ENCODE measurements around the gene PPFIA2. TPM values are rescaled to one million over a fixed set of nuclear protein-coding genes. Genes with fewer than 3 reads are reported as not detected.

Gene PPFIA2
- total RNA-seq, 1 experiment from 2014 or later: not detected

DNA sequence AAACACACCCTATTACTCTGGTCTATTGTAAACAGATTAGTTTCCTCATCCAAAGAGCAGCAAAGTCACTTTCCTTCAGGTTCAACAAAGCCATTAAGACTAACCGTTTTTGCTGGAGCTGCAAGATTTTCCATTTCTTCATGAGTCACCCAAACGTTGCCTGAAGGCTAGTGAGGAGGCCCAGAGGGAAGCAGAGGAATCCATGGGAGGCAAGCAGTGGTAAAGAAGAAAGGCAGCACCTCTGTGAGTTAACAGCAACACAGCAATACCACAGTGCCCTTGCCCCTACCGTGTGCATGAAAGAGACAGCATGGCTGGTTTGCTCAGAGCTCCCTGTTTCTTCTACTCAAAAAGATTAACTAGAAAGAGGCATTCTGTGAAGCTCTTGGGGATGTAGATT lies 475.0 kb downstream of the PPFIA2 start:
- DNase-seq: no peak

GRCh38 chr12:81274637-81275529 lies 484.3 kb downstream of the PPFIA2 start:
- ChIA-PET CTCF (no interaction called here), POLR2A (no interaction called here)
- DNase-seq: no peak
- Mint-ChIP-seq H3K9me3 (ENCODE audit: unreplicated experiment) (no peaks in the 10 kb centered on the region), H3K4me1 (ENCODE audit: low read depth, unreplicated experiment) (no peaks in the 10 kb centered on the region), H3K27ac (ENCODE audit: unreplicated experiment) (no peak overlapping the region), H3K27me3 (ENCODE audit: insufficient read depth, unreplicated experiment) (peaks cover 12% of the 10 kb centered on the region), H3K36me3 (ENCODE audit: insufficient read depth, unreplicated experiment) (no peaks in the 10 kb centered on the region), H3K4me3 (ENCODE audit: unreplicated experiment) (no peak overlapping the region)
- H3K4me3 ChIP-seq (ENCODE audit: low read depth, low read length): no peak overlapping the region
- H3K9me3 ChIP-seq: no peaks in the 10 kb centered on the region
- no peaks in the 10 kb centered on the region for H3K4me1 ChIP-seq
- no TSS peak for BruUV-seq (replicated peaks)
- no peaks in the 10 kb centered on the region for H3K36me3 ChIP-seq (ENCODE audit: control insufficient read depth, insufficient read depth, low read length)
- intact Hi-C loops (cut with micrococcal nuclease; ENCODE audit: unreplicated experiment): no loop called here
- no peak for TF ChIP-seq CTCF (IDR thresholded peaks at IDR 0.05; ENCODE audit: insufficient read depth in 1 of 2, low read depth in 1 of 2, low read length in 1 of 2, severe bottlenecking in 1 of 2, unreplicated experiment in 1 of 2)
- no peaks in the 10 kb centered on the region for H3K27me3 ChIP-seq (replicated peaks; ENCODE audit: control insufficient read depth, insufficient read depth, low read length)

More for the DNA sequence above, 475.0 kb downstream of the PPFIA2 start:
- ChIA-PET POLR2A (no interaction called here), CTCF (no interaction called here)
- H3K27me3 ChIP-seq (replicated peaks; ENCODE audit: control insufficient read depth, insufficient read depth, low read length): no peaks in the 10 kb centered on the region
- no peaks in the 10 kb centered on the region for H3K4me1 ChIP-seq
- TF ChIP-seq CTCF (IDR thresholded peaks at IDR 0.05; ENCODE audit: insufficient read depth in 1 of 2, low read depth in 1 of 2, low read length in 1 of 2, severe bottlenecking in 1 of 2, unreplicated experiment in 1 of 2): no peak
- Mint-ChIP-seq H3K4me3 (ENCODE audit: unreplicated experiment) (no peak overlapping the region), H3K27me3 (ENCODE audit: insufficient read depth, unreplicated experiment) (peaks cover 5% of the 10 kb centered on the region), H3K27ac (ENCODE audit: unreplicated experiment) (no peak overlapping the region), H3K4me1 (ENCODE audit: low read depth, unreplicated experiment) (no peaks in the 10 kb centered on the region), H3K9me3 (ENCODE audit: unreplicated experiment) (no peaks in the 10 kb centered on the region), H3K36me3 (ENCODE audit: insufficient read depth, unreplicated experiment) (no peaks in the 10 kb centered on the region)
- intact Hi-C loops (cut with micrococcal nuclease; ENCODE audit: unreplicated experiment): no loop called here
- H3K36me3 ChIP-seq (ENCODE audit: control insufficient read depth, insufficient read depth, low read length): no peaks in the 10 kb centered on the region
- no peak overlapping the region for H3K4me3 ChIP-seq (ENCODE audit: low read depth, low read length)
- H3K9me3 ChIP-seq: no peaks in the 10 kb centered on the region
- no TSS peak for BruUV-seq (replicated peaks)

- H3K4me1 Mint-ChIP-seq (ENCODE audit: low read depth, unreplicated experiment): no peaks in the 10 kb centered on the region
- Histone ChIP-seq H3K27me3 (replicated peaks; ENCODE audit: control insufficient read depth, insufficient read depth, low read length) (no peaks in the 10 kb centered on the region), H3K4me3 (ENCODE audit: low read depth, low read length) (no peak overlapping the region), H3K4me1 (no peaks in the 10 kb centered on the region), H3K9me3 (no peaks in the 10 kb centered on the region), H3K36me3 (ENCODE audit: control insufficient read depth, insufficient read depth, low read length) (no peaks in the 10 kb centered on the region)
- H3K27me3 Mint-ChIP-seq (ENCODE audit: insufficient read depth, unreplicated experiment): peaks cover 7% of the 10 kb centered on the region
- BruUV-seq (replicated peaks): no TSS peak
- no peaks in the 10 kb centered on the region for H3K9me3 Mint-ChIP-seq (ENCODE audit: unreplicated experiment)
- H3K36me3 Mint-ChIP-seq (ENCODE audit: insufficient read depth, unreplicated experiment): no peaks in the 10 kb centered on the region
- intact Hi-C loops (cut with micrococcal nuclease; ENCODE audit: unreplicated experiment): no loop called here
- ChIA-PET POLR2A (no interaction called here), CTCF (no interaction called here)
- no peak overlapping the region for H3K27ac Mint-ChIP-seq (ENCODE audit: unreplicated experiment)
- no peak for TF ChIP-seq CTCF (IDR thresholded peaks at IDR 0.05; ENCODE audit: insufficient read depth in 1 of 2, low read depth in 1 of 2, low read length in 1 of 2, severe bottlenecking in 1 of 2, unreplicated experiment in 1 of 2)
- no peak for DNase-seq
- no peak overlapping the region for H3K4me3 Mint-ChIP-seq (ENCODE audit: unreplicated experiment)
Observed at GRCh38 chr12:81270385-81270784, 488.8 kb downstream of the PPFIA2 start.
